H9 (cell line): ENCODE measurements around the gene SSNA1. TPM values are rescaled to one million over a fixed set of nuclear protein-coding genes. Genes with fewer than 3 reads are reported as not detected.

Source experiments
- DNase-seq: peaks from one replicate; pipeline ENCODE4 v3.0.0-alpha.2; 2017
- H2AFZ ChIP-seq: one replicate; pipeline ENCODE4 v1.6.1; 2013; ENCODE audit warnings: mild to moderate bottlenecking, low read length, control low read depth, moderate library complexity
- H2AK5ac ChIP-seq: 2 replicates; pipeline ENCODE4 v1.6.1; 2013; ENCODE audit warnings: low read length, control low read depth, mixed read lengths; ENCODE audit not compliant: insufficient read length
- H2BK120ac ChIP-seq: one replicate; pipeline ENCODE4 v1.6.1; 2013; ENCODE audit warnings: low read depth, mild to moderate bottlenecking, low read length, control low read depth, inconsistent platforms; ENCODE audit not compliant: poor library complexity, severe bottlenecking
- H2BK12ac ChIP-seq: 2 replicates; pipeline ENCODE4 v1.6.1; 2013; ENCODE audit warnings: low read length, control low read depth, mixed read lengths, low read depth; ENCODE audit not compliant: insufficient read length
- H2BK15ac ChIP-seq: 2 replicates; pipeline ENCODE4 v1.6.1; 2013; ENCODE audit warnings: low read depth, low read length, control low read depth
- H2BK20ac ChIP-seq: one replicate; pipeline ENCODE4 v1.6.1; 2013; ENCODE audit warnings: low read depth, mild to moderate bottlenecking, low read length, control low read depth, inconsistent platforms; ENCODE audit not compliant: poor library complexity, severe bottlenecking
- H2BK5ac ChIP-seq: 2 replicates; pipeline ENCODE4 v1.6.1; 2013; ENCODE audit warnings: low read length, control low read depth, mixed read lengths; ENCODE audit not compliant: insufficient read length
- H3K14ac ChIP-seq: 2 replicates; pipeline ENCODE4 v1.6.1; 2013; ENCODE audit warnings: low read length, control low read depth; ENCODE audit not compliant: insufficient read depth
- H3K18ac ChIP-seq: 2 replicates; pipeline ENCODE4 v1.6.1; 2013; ENCODE audit warnings: low read depth, mild to moderate bottlenecking, mixed read lengths, low read length, control low read depth; ENCODE audit not compliant: insufficient read length
- H3K23ac ChIP-seq: 2 replicates; pipeline ENCODE4 v1.6.1; 2013; ENCODE audit warnings: low read length, control low read depth, mixed read lengths, low read depth; ENCODE audit not compliant: insufficient read length
- H3K23me2 ChIP-seq: 2 replicates; pipeline ENCODE4 v1.6.1; 2013; ENCODE audit warnings: low read depth, mild to moderate bottlenecking, mixed read lengths, low read length, control low read depth; ENCODE audit not compliant: insufficient read length, poor library complexity, severe bottlenecking
- H3K27ac ChIP-seq: 2 replicates; pipeline ENCODE4 v1.5.1; 2013; ENCODE audit warnings: low read length, control low read depth, mixed read lengths, low read depth; ENCODE audit not compliant: insufficient read length
- H3K27me3 ChIP-seq: 2 replicates; pipeline ENCODE4 v1.6.1; 2013; ENCODE audit warnings: low read length, control low read depth, inconsistent platforms; ENCODE audit not compliant: insufficient read depth
- H3K4ac ChIP-seq: 2 replicates; pipeline ENCODE4 v1.6.1; 2013; ENCODE audit warnings: low read depth, mild to moderate bottlenecking, control low read depth, inconsistent platforms, low read length, moderate library complexity
- H3K4me1 ChIP-seq: 2 replicates; pipeline ENCODE4 v1.6.1; 2013; ENCODE audit warnings: low read length, control low read depth, inconsistent platforms; ENCODE audit not compliant: insufficient read depth
- H3K4me2 ChIP-seq: 2 replicates; pipeline ENCODE4 v1.6.1; 2013; ENCODE audit warnings: low read length, control low read depth, mixed read lengths; ENCODE audit not compliant: insufficient read length, insufficient read depth
- H3K56ac ChIP-seq: 2 replicates; pipeline ENCODE4 v1.6.1; 2013; ENCODE audit warnings: low read depth, mild to moderate bottlenecking, mixed read lengths, low read length, control low read depth; ENCODE audit not compliant: insufficient read length
- H3K79me1 ChIP-seq: 2 replicates; pipeline ENCODE4 v1.6.1; 2013; ENCODE audit warnings: low read depth, mild to moderate bottlenecking, moderate library complexity, low read length, control low read depth, inconsistent platforms; ENCODE audit not compliant: insufficient read depth, poor library complexity, severe bottlenecking
- H3K79me2 ChIP-seq: 2 replicates; pipeline ENCODE4 v1.6.1; 2013; ENCODE audit warnings: low read length, control low read depth, inconsistent platforms; ENCODE audit not compliant: insufficient read depth
- H3K9ac ChIP-seq: 2 replicates; pipeline ENCODE4 v1.6.1; 2013; ENCODE audit warnings: low read length, control low read depth, mixed read lengths; ENCODE audit not compliant: insufficient read length; ENCODE audit errors: extremely low read depth
- H3K9me3 ChIP-seq: one replicate; pipeline ENCODE4 v1.6.1; 2013; ENCODE audit warnings: low read depth, low read length, inconsistent platforms; ENCODE audit not compliant: control insufficient read depth
- H3T11ph ChIP-seq: one replicate; pipeline ENCODE4 v1.6.1; 2013; ENCODE audit warnings: mild to moderate bottlenecking, low read length, control low read depth, inconsistent platforms
- H4K20me1 ChIP-seq: one replicate; pipeline ENCODE4 v1.6.1; 2013; ENCODE audit not compliant: control insufficient read depth, insufficient read length, insufficient read depth
- H4K5ac ChIP-seq: 2 replicates; pipeline ENCODE4 v1.6.1; 2013; ENCODE audit warnings: low read depth, mild to moderate bottlenecking, mixed read lengths, low read length, control low read depth; ENCODE audit not compliant: insufficient read length
- H4K8ac ChIP-seq: replicated peaks from 2 replicates; pipeline ENCODE4 v1.6.1; 2013; ENCODE audit warnings: low read length, control low read depth, mixed read lengths, low read depth; ENCODE audit not compliant: insufficient read length
- H4K91ac ChIP-seq: 2 replicates; pipeline ENCODE4 v1.6.1; 2013; ENCODE audit warnings: low read depth, mild to moderate bottlenecking, moderate library complexity, mixed read lengths, low read length, control low read depth; ENCODE audit not compliant: insufficient read length
- H3K27ac Mint-ChIP-seq, 3 experiments: 2 replicates in 2 of 3; 3 replicates in 1 of 3; pipeline ENCODE4 v1.8.0; 2020 to 2021; ENCODE audit warnings: mixed read lengths in 3 of 3, mild to moderate bottlenecking in 1 of 3, moderate library complexity in 1 of 3
- H3K27me3 Mint-ChIP-seq: 2 replicates; pipeline ENCODE4 v1.8.0; 2021; ENCODE audit warnings: low read depth, mild to moderate bottlenecking, moderate library complexity, mixed read lengths
- H3K36me3 Mint-ChIP-seq, 3 experiments: 2 replicates in 2 of 3; 3 replicates in 1 of 3; pipeline ENCODE4 v1.8.0; 2020 to 2021; ENCODE audit warnings: low read depth in 3 of 3, mixed read lengths in 3 of 3; ENCODE audit not compliant: insufficient read depth in 1 of 3
- H3K4me1 Mint-ChIP-seq, 2 experiments: 2 replicates each; pipeline ENCODE4 v1.8.0; 2020; ENCODE audit warnings: mixed read lengths in 2 of 2
- H3K4me3 Mint-ChIP-seq, 2 experiments: 2 replicates in 1 of 2; 3 replicates in 1 of 2; pipeline ENCODE4 v1.8.0; 2020 to 2021; ENCODE audit warnings: mild to moderate bottlenecking in 2 of 2, mixed read lengths in 2 of 2, moderate library complexity in 1 of 2
- H3K9me3 Mint-ChIP-seq, 2 experiments: 2 replicates in 1 of 2; 3 replicates in 1 of 2; pipeline ENCODE4 v1.8.0; 2020; ENCODE audit warnings: mild to moderate bottlenecking in 2 of 2, mixed read lengths in 2 of 2, moderate library complexity in 1 of 2
- WGBS: extraction: QIAGEN DNeasy Blood & Tissue Kit; methylation state at CpG from one replicate; pipeline ENCODE4 v1.1.7; 2013; ENCODE audit warnings: missing lambda C conversion rate, low lambda C conversion rate, mixed read lengths; ENCODE audit not compliant: insufficient read length; ENCODE audit errors: extremely low coverage; 5-methylcytosine and 5-hydroxymethylcytosine counted together
- total RNA-seq: library from RNA; stranded (reverse); gene quantifications from 2 replicates; pipeline ENCODE4 v1.2.1, GENCODE V29; 2021
- TF ChIP-seq, protein P1 (sequence below): fragments of 200-600 bp; sonication (generic); conservative IDR thresholded peaks from 3 replicates; pipeline ENCODE4 v1.8.0; 2021; ENCODE audit warnings: antibody characterized with exemption, mild to moderate bottlenecking

Gene SSNA1
- total RNA-seq, 1 experiment from 2014 or later, result 69.2 TPM

DNA sequence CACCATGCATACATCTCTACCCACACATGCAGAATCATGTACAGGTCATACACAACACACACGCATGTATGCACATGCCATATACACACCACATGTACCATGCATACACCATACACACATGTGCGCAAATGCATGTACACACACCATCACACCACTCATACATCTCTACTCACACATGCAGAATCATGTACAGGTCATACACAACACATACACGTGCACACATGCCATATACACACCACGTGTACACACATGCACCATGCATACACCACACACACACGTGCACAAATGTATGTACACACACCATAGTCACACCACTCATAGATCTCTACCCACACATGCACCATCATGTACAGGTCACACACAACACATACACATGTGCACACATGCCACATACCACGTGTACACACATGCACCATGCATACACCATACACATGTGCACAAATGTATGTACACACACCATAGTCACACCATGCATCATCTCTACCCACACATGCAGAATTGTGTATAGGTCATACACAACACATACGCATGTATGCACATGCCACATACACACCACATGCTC, 35.6 kb upstream of the SSNA1 start:
- no peak overlapping the region for H3K4me3 Mint-ChIP-seq
- Histone ChIP-seq H3K56ac (no peak overlapping the region), H3K4me2 (no peak overlapping the region), H4K20me1 (no peaks in the 10 kb centered on the region), H4K8ac (no peak overlapping the region), H3K4me1 (no peaks in the 10 kb centered on the region; the same call in 1 of the 2 replicates), H2BK12ac (no peak overlapping the region), H3K79me1 (no peaks in the 10 kb centered on the region), H3K23me2 (peaks cover 5% of the 10 kb centered on the region), H3K9me3 (no peaks in the 10 kb centered on the region), H2AK5ac (no peak overlapping the region), H3K79me2 (no peaks in the 10 kb centered on the region), H2BK120ac (no peak overlapping the region), H4K5ac (no peak overlapping the region), H3K27ac (no peak overlapping the region), H2BK20ac (no peak overlapping the region), H2BK15ac (no peak overlapping the region), H3K9ac (no peak overlapping the region), H3K27me3 (peaks cover 9% of the 10 kb centered on the region; the same call in 1 of the 2 replicates), H3T11ph (no peak overlapping the region), H3K18ac (no peak overlapping the region), H3K23ac (no peak overlapping the region), H4K91ac (no peak overlapping the region), H3K14ac (no peak overlapping the region), H2AFZ (no peak overlapping the region), H3K4ac (no peak overlapping the region), H2BK5ac (no peak overlapping the region)
- no peak overlapping the region for H3K27ac Mint-ChIP-seq
- peaks cover 37% of the 10 kb centered on the region for H3K27me3 Mint-ChIP-seq
- no peak for DNase-seq
- WGBS, result no CpG with 5 or more reads among the region's 7 CpGs
- peaks cover 0 to 10% of the 10 kb centered on the region in 2 experiments; a peak in 2 of 4 replicates for H3K4me1 Mint-ChIP-seq
- H3K9me3 Mint-ChIP-seq, result no peaks in the 10 kb centered on the region; a peak in 1 of 5 replicates
- TF ChIP-seq, protein P1, sequence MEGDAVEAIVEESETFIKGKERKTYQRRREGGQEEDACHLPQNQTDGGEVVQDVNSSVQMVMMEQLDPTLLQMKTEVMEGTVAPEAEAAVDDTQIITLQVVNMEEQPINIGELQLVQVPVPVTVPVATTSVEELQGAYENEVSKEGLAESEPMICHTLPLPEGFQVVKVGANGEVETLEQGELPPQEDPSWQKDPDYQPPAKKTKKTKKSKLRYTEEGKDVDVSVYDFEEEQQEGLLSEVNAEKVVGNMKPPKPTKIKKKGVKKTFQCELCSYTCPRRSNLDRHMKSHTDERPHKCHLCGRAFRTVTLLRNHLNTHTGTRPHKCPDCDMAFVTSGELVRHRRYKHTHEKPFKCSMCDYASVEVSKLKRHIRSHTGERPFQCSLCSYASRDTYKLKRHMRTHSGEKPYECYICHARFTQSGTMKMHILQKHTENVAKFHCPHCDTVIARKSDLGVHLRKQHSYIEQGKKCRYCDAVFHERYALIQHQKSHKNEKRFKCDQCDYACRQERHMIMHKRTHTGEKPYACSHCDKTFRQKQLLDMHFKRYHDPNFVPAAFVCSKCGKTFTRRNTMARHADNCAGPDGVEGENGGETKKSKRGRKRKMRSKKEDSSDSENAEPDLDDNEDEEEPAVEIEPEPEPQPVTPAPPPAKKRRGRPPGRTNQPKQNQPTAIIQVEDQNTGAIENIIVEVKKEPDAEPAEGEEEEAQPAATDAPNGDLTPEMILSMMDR, result no peak
- H3K36me3 Mint-ChIP-seq, result no peaks in the 10 kb centered on the region
